CD4-positive, alpha-beta T cell treated with Interleukin-6 for 4 hours (primary cell): ENCODE results near the gene AATK.

Experiments used
- DNase-seq: peaks from one replicate; pipeline ENCODE4 v3.0.0-alpha.2; 2020; ENCODE audit warnings: mixed read lengths

AATK gene

DNA sequence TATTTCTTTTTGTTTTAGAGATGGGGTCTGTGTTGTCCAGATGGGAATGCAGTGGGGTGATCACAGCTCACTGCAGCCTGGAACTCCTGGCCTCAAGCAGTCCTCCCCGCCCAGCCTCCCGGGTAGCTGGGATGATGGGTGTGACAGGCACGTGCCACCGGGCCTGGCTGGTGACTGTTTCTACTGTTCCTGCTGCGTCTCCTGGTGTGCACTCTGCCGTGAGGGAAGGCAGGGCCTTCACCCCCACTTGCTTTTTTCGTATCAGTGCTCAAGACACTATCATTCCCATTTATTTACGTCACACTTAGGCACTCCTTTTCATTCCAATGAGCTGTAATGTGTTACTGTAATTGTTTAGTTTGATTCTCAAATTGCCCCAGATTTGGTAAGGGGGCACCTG is 26.0 kb downstream of the AATK start:
- no peak for DNase-seq

DNA sequence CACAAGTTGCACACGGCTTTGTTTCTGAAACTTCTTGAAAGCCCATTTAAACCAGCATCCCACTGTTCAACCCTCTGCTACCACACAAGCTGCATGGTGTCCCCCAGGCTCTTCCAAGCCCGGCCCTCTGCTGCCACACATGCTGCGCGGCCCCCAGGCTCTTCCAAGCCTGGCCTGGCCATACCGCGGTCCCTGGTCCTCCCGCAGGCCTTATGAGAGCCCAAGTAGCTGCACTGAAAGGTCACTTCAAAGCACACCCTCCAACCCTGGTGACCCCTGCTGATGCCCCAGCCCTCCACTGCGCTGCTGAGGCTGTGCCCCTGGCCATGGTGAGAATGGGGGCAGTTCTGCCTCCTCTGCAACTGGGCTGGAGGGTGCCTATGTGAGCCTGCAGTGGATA is 26.6 kb downstream of the AATK start:
- DNase-seq, result no peak

DNA sequence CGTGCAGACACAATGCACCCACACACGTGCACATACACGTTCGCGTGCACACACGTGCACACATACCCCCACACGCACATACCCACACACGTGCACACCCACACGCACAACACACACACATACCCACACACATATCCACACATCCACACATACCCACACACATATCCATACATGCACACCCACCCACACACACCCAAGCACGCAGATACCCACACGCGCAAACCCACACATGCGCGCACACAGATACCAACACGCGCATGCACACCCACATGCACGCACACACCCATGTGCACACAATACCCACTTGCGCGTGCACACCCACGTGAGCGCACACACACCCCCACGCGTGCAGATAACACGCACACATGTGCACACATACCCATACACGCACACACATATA is 27.5 kb downstream of the AATK start:
- DNase-seq, result no peak

DNA sequence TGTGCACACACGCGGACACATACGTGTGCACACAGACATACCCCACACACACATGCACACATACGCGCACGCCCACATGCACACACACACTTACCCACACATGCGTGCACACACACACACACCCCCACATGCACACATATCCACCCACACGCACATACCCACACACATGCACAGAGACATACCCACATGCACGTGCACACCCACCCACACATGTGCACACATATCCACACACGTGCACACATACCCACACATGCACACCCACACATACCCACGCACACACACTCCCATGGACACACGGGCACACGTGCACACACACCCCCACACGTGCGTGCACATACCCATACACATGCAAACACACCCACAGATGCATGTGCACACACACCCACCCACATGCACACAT is 27.9 kb downstream of the AATK start:
- DNase-seq, result no peak

DNA sequence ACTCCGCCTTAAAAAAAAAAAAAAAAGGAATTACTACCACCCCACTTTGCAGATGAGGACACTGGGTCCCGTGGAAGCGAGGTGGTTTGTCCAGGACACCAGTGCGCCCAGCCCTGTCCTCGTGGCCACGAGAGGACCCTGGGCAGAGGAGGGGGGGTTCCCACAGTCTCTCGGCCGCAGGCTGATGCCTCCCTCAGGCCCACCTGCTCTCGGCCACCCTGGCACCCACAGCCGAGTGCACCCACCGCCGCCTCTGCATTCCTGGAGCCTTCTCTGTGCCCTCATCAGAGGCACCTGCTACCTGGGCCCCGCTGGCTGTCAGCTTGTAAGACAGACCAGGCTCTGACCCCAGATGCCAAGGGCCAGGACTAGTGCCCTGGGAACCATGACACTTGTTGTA is 28.8 kb downstream of the AATK start:
- DNase-seq, result no peak

DNA sequence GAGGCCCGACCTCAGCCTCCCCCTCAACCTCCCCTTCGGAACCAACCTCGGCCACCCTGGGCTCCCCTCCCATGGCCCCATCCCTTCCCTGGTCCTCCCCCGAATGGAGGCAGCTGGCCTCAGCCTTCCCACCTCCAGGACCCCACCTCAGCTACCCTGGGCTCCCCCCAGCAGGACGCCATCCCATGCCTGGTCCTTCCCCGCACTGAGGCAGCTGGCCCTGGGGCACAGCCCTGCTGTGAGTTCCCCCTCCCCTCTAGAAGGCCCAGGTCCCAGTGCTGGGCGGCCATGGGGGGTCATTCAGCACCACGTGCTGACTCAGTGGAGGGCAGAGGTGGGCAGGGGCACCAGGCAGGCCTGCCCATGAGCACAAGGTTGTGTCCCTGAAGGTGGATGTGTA is 29.7 kb downstream of the AATK start:
- no peak for DNase-seq

DNA sequence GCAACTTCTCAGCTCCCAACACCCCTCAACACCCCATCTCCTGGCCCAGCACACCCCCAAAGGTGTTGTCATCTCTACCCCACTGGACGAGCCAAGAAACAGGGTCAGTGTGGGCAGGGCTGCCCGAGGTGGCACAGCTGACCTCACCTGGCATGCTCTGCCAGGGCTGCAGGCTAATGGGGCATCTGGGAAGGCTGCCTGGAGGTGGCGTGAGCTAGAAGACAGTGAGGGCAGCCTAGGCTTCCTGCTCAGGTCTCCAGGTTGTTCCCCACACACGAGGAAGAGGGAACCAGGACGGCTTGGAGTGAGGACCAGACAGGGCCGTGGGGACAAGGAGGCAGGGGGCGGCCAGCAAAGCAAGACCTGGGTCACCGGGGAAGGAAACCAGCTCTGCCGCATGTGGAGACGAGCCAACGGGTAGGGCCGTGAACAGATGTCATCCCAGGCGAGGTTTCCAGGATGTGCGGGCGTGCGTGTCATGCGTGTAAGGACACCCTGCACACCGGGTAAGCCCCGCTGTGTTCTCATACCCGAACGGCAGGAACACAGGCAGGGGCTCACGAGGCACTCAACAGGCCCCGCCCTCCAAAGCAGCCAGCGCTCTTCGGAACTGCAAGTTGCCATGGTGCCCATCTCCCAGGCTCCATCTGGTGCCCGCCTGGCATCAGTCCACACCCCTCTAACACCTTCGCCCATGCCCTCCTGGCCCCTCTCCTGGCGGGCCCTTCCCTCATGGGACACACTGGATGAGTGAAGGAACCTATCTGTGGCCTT is 30.3 kb downstream of the AATK start:
- DNase-seq, result no peak

DNA sequence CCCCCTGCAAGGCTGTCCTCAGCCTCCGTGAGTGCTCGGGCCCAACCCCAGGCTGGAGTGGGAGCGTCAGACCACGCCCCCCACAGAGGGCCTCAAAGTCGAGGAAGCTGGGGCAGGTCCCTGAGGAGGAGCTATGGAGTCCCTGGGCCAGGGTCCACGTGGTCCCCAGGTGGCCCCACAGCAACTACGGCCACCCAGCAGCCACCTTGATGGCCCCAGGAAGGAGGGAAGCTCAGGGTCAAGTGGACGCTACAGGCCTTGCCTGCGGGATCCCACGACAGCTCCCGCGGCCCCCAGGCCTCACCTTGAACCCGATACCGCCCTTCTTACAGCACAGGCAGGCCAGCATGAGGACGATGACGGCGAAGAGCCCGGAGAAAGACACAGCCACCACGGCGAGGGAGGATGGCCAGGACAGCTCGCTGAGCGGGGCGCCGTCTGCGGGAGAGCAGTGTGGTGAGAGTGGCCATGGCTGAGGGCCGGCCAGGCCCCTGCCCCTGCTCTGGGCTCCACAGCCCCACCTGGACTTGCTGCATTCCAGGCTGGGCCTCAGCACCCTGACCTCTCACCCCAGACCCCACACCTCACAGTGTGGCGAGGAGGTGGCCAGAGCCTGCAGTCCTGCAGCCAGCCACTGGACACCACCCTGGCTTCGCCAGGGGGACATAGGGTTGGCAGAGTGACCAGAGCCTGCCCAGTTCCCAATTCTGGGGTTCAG is 31.8 kb downstream of the AATK start:
- DNase-seq, result no peak

DNA sequence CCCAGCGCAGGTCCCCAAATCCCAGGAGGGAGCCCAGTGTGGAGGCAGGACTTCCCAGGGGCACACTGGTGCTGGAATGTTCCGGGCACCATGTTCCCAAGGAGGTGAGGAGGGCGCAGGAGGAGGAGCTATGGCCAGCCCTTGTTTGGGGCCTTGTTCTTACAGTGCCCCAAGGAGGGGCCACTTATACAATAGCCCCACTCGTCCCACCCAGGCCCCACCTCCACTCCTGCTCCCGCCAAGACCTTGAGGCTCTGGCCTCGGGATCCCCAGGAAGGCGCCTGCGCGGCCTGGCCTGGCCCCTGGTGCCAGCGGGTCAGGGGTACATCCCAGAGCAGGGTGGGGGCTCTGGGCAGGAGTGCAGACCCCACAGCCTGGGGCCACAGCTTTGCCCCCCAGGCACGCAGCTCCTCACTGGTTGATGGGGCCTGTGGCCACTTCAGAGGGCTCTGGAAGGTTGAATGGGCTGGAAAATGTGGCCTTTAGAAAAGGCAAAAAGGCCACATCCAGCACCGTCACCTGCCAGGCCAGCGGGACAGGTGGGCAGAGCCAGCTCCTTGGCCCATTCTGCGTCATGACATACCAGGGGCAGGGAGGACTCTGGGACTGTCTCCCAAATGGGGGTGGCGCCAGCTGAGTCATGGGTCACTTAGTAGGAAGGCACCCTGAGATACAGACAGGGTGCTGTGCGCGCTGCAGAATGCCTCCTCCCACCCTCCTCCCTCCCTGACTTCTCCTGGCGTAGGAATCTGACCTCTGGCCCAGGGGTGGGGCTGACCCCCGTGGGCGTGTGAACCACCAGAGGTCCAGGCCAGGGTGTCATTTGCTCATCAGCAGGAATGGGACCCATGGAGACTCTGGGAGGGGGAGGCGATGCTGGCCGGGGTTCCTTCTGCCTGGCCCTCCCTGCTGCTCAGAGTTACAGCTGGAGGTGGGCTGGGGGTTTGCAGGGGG is 33.0 kb downstream of the AATK start:
- no peak for DNase-seq

DNA sequence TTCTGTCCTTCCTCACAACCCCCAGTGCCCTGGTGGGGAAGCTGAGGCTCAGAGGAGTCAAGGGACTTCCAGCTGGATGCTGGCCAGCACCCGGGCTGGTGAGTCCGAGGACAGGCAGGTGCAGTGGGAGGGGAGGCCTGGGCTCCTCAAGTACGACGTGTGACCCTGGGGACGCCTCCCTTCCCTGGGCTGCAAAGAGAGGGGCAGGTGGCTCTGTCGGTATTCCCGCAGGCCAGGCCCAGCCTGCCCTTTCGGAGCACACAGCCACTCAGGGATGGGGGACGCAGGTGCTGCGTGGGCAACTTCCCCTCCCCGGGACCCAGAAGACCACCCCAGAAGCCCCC is 33.9 kb downstream of the AATK start:
- no peak for DNase-seq

DNA sequence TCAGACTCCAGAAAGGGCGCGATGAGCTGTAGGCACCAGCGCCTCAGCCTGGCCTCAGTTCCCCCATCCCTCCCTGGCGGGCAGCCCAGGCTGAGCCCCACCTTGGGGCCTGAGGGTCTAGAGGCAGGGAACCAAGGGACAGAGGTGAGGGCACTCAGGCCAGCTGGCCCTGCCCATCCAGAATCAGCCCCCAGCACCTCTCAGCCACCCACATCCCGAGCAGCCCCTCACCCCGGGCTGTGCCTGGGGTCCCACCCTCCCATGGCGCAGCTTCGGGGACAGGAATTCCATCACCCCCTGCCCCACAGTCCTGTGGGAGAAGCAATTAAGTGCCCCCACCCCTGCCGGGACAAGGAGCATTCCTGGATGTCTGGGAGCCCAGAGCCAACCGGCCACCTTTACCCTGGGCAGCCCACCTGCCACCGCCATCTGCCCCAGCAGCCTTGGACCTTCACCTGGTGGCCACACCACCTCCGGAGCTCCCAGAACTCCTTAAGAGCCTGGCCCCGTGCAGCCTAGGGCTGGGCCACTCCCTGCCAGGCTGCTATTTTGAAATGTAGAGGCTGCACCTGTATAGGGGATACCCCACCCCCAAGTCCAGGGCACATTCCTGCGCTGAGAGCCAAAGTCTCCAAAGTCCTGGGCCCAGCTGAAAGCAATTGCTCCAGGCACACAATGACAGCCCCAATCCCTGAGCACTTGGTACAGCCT is 34.4 kb downstream of the AATK start:
- DNase-seq, result no peak

DNA sequence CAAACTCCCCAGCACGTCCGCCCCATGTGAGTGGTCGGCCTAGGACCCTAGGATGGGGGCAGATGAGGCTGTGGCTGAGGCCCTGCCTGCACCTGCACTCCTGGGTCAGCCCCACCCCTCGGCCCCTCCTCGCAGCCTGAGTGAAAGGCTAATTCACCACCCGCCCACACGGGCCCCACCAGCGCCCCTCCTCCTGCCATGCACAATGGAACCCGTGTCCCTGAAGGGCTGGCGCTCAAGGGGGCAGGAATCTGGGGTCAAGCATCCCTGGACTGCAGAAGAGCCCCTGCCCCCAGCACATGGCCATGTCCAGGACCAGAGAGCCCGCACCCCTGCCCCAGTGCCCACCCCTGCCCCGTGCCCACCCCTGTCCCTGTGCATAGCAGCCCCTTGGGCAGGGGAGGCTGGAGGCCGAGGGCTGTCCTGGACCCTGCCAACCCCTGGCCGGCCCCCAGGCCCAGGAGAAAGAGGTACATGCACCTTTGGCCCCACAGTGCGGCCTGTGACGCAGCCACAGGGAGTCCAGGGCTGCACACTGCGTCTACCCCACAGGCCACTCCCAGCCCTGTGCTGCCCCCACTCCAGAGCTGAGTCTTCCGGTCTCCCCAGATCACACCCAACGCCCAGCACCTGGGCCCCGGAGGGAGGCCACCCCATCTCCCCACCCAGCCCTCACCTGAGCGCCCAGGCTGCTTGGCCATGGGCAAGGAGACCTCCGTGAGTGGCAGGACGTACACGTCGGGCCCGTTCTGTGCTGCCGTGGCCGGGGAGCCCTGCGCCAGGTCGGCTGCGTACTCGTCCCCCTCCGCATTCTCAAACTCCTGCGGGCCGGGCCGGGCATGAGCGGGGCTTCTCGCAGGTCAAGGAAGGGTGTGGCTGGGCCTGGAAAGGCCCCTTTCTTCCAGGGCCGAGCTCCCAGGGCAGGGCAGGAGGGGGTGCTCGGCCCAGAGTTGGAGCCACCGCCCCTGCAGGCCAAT is 35.3 kb downstream of the AATK start:
- no peak for DNase-seq

DNA sequence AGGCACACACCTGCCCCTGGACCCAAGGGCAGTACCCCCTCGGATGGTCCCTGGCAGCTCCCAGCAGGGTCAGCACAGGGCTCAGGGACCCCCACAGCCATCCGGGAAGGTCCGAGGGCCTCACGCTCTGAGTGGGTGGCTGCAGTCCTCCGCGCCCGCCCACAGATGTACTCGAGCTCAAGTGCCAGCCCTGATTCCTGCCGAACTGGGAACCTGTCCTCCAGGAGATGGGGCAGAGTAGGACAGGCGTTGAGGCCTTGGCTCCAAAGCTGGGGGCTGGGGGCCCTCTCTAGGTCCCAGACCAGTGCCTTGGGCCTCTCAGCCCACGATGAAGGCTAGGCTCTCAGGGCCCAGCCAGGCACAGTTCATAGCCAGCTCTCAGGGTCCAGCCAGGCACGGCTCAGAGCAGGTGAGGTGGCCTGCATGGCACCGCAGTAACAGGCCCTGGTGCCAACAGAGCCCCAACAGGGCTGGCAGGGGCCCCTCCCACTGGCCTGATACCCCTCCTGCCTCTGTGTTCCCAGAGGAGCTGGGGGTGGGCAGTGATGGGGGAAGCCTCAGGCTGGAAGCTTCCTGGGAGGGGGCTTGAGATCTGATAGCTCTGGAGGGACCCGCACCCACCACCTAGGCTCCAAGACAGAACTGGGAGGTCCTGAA is 36.2 kb downstream of the AATK start:
- DNase-seq, result no peak

DNA sequence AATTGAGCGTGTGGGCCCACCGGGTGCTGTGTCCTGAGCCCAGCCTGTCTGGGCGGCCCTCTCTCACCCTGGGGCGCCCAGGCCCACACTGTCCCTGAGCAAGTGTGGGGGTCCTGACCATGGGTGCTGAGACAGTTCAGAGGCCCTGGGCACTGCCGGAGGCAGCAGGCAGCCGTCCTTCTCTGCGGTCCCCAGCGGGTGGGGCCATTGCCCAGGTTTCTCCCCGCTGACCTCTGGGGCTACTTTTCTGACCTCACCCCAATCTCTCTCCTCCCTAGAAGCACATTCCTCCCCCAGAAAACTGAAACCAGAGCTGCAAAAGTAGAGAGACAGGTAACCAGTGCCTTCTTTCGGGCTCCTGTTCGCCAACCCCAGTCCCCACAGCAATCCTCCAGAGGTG is 36.7 kb downstream of the AATK start:
- no peak for DNase-seq

DNA sequence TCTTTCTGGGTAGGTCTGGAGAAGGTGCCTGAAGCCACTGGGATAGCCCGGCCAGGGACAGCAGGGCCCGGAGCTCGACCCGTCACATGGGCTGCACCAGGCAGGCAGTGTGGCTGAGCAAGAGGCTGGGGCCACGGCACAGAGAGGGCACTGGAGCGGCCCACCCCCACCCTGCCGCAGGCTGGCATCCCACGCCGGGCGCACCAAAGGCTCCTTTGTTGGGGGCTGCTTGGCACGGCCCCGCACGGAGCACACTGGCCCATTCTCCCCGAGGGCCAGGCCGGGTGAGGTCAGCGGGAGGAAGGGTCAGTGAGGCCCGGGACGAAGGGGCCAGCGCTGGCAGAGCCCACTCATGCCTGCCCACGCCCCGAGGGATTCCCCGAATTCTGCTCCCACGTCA is 37.2 kb downstream of the AATK start:
- no peak for DNase-seq

DNA sequence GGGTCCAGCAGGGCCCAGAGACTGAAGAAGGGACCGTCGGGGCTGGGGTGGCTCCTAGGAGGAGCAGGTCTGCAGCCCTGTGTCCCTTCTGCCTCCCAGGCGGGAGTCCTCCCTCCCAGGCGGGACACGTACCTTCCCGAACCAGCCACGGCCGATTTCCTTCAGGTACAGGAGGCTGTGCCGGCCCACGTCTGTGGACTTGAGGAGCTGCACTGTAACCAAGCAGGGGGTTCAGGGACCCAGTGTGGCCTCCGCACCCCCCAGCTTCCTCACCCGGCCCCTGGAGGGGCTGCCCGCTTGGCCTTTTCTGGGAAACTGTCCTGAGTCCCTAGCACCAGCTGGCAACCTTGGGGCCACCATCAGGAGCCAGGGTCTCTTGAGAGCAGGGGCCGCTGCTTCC is 37.7 kb downstream of the AATK start:
- no peak for DNase-seq

DNA sequence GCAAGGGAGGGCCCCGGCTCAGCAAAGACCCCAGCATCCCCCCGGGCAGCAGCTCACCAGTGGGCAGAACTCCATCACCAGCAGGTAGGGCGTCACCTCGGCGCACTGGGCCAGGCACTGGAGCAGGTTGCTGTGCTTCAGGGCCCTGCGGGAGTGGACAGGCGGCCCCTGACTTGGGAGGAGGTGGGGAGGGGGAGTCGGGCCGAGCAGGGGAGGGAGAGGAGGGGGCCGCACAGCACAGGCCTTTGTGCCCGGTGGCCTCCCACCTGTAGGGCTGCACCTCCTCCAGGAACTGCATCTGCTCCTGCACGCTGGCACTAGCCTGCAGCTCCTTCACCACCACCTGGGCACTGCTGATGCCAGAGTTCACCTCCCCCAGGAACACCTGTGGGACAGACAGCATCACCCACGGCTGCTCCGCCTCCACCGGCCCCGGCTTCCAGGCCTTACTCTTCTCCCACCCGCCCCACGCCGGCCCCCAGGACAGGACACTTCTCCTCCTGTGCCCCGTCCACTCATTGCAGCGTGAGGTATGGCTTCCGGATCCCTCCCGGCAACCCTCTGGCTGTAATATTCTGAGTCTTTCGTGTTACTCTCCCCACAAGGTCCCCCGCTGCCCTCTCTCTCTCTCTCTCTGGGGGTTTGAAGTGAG is 38.4 kb downstream of the AATK start:
- DNase-seq, result no peak

DNA sequence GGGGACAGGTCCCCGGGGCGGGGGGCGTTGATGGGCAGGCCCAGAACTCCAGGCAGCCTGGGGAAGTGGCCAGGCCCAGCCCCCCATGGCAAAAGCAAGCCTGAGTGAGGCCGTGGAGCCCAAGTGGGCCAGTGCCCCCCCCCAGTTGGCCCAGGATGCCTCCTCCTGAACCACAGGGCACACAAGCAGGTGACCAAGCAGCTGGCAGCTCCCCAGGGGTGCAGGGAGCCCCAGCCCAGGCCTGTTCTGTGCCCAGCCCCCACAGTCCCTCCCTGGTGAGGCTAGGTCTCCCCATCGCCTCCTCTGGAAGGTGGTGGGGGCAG is 38.9 kb downstream of the AATK start:
- no peak for DNase-seq

DNA sequence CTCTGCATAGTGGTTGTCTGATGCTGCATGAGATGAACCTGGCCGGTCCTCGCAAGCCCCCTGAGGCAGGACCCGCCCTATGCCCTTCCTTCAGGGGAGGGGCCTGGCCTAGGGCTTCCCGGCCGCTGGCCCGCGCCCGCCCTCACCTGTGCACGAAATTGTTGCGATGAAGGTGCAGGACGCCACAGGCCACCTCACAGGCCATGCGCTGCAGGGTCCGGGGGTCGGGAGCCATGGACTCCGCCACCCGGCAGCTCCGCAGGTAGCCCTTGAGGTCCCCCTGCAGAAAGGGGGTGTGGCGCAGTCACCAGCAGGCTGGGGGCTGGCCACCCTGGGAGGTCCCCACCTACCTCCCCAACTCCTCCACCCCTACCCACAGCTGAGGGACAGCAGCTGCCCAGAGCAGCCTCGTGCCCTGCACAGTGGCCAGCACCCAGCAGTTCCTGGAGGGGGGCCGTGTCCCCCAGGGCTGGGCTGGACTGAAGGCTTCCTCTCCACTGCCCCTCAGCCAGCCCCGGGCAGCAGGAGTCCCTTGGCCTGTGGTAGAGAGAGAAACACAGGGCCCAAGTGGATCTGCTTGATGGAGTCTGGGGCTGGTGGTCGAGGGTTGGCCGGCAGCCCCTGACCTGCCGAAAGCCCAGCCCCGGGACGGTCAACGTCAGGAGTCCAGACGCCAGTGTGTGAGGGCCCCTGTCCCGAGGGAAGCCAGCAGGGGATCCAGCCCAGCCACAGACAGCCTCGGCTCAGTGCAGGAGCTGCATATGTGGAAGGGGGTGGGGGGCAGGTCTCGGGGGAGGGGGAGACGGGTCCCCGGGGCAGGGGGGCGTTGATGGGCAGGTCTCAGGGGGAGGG is 39.5 kb downstream of the AATK start:
- DNase-seq, result no peak

DNA sequence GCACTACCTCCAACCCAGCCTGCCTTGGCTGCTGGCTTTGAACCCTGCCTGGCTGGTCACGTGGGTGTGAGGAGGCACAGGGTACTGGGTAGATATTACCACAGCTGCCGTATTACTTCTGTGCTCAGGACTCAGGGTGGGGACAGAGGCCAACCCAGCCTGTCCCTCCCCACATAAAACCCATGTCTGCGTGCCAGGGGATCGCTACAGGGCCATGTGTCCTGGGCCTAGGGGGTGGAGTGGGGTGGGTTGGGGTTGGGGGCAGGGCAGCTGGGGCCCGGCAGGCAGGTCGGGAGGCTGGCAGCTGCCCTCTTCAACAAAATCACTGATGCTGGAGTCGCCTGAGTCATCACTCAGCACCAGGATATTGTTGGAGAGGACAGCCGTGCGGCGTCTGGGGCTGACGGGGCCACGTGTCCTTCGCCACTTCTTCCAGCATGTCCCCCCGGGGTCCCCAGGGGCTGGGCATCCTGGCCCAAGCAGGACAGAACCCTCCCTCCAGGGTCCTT is 40.4 kb downstream of the AATK start:
- no peak for DNase-seq
